Activated naive CD4-positive, alpha-beta T cell treated with anti-CD3 and anti-CD28 coated beads, Interleukin-2, amount 50 U/mL, for 72 hours (primary cell): Measurements from ENCODE around the gene SLC1A7. TPM values are rescaled to one million over a fixed set of nuclear protein-coding genes. Genes with fewer than 3 reads are reported as not detected.
A peak's percentile ranks its signal among the peaks of the same experiment; 100 is the strongest.

Source experiments
- ATAC-seq, 2 donors: fragments of 150-1000 bp; cut with Tn5 transposase; 2 replicates each; pipeline ENCODE4 v1.10.0; 2021; ENCODE audit warnings: mild to moderate bottlenecking in 2 of 2, moderate library complexity in 2 of 2
- DNase-seq, 2 donors: peaks; one replicate each; pipeline ENCODE4 v3.0.0; 2021 to 2022; ENCODE audit warnings: low spot score in 2 of 2
- H3K27ac Mint-ChIP-seq, 2 donors: one replicate each; pipeline ENCODE4 v1.8.0; 2022; ENCODE audit warnings: mild to moderate bottlenecking in 2 of 2, mixed read lengths in 2 of 2
- H3K36me3 Mint-ChIP-seq, 2 donors: one replicate each; pipeline ENCODE4 v1.8.0; 2022; ENCODE audit warnings: mixed read lengths in 2 of 2
- H3K9me3 Mint-ChIP-seq, 2 donors: one replicate each; pipeline ENCODE4 v1.8.0; 2022; ENCODE audit warnings: mixed read lengths in 2 of 2
- total RNA-seq, 2 donors: library from RNA; stranded (reverse); gene quantifications; one replicate each; pipeline ENCODE4 v1.2.3, GENCODE V29; 2022

Gene SLC1A7
- total RNA-seq, 2 donors from 2014 or later, result not detected

GRCh38 chr1:53114090-53114489 lies 28.3 kb downstream of the SLC1A7 start:
- Mint-ChIP-seq H3K27ac (no peak overlapping the region), H3K9me3 (no peaks in the 10 kb centered on the region)
- DNase-seq, result no peak

DNA sequence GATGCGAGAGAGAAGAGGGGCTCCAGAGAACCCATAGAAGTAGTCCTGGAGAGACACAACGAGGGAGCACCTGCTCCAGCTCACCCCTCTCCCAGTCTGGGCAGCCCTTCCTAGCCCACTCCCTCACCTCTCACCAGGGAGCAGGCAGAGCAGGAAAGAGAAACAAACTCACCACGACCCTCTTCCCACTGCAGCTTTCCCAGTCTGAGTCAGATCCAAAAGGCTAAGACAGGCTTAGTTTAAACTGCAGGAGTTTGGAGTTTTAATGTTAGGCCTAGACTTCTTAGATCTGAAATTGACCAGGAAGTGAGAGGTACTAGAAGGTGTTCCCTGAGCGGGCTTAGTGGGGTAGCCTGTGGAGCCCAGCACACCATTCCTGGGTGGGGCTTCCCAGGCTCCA lies 29.6 kb downstream of the SLC1A7 start:
- no peaks in the 10 kb centered on the region for H3K9me3 Mint-ChIP-seq
- ATAC-seq, result no peak

More at GRCh38 chr1:53114090-53114489, 28.3 kb downstream of the SLC1A7 start:
- no peak for ATAC-seq
- peaks cover 0 to 9% of the 10 kb centered on the region in 2 donors for H3K36me3 Mint-ChIP-seq

GRCh38 chr1:53112271-53112774 lies 30.1 kb downstream of the SLC1A7 start:
- Mint-ChIP-seq H3K9me3 (no peaks in the 10 kb centered on the region), H3K36me3 (peaks cover 0 to 9% of the 10 kb centered on the region in 2 donors), H3K27ac (no peak overlapping the region)
- DNase-seq, result no peak
- no peak for ATAC-seq

More for the DNA sequence above, 29.6 kb downstream of the SLC1A7 start:
- no peak for DNase-seq
- Mint-ChIP-seq H3K27ac (no peak overlapping the region), H3K36me3 (peaks cover 0 to 9% of the 10 kb centered on the region in 2 donors)

GRCh38 chr1:53111693-53112092 lies 30.7 kb downstream of the SLC1A7 start:
- ATAC-seq (no peak), DNase-seq (no peak)
- H3K9me3 Mint-ChIP-seq, result no peaks in the 10 kb centered on the region
- peak overlapping the region in 1 of 2 donors; percentile 68 for H3K27ac Mint-ChIP-seq
- H3K36me3 Mint-ChIP-seq, result peaks cover 0 to 9% of the 10 kb centered on the region in 2 donors

- peak; percentile 13 to 42 for ATAC-seq
- DNase-seq, result no peak
- Mint-ChIP-seq H3K27ac (peak overlapping the region; percentile 24 to 68), H3K36me3 (peaks cover 0 to 9% of the 10 kb centered on the region in 2 donors), H3K9me3 (no peaks in the 10 kb centered on the region)
Measured at GRCh38 chr1:53111073-53111556, 31.3 kb downstream of the SLC1A7 start.

DNA sequence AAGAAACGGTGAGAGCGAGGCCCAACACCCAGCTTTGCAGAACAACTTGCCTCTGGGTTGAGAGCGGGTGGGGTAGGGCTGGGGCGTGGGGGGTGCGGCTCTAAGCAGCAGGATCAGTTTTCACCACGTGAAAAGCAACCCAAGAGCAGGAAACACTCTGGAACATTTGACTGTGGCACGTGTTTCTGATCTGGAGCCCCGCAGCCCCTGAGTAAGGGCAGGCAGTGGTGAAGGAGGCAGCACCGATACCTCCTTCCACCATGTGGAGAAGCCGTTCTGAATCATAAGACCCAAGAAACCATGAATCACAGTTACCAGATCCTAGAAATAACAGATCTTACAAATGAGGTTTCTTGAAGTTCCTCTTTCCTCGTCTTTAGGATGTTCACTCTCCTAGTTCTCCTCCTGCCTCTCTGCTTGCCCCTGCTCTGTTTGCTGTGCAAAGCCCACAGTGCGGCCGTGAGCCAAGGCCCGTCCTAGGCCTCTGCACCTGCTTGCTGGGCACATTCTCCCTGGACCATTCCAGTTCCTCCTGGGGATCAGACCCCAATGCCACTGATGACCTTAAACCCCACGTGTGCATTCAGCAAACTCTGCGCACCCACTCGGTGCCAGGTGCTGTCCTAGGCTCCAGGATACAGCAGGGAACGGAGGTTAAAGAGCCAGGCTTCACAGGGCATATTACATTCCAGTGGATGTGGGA lies 31.9 kb downstream of the SLC1A7 start:
- Mint-ChIP-seq H3K36me3 (peaks cover 0 to 9% of the 10 kb centered on the region in 2 donors), H3K9me3 (no peaks in the 10 kb centered on the region), H3K27ac (peak overlapping the region in 1 of 2 donors; percentile 68)
- DNase-seq (peak in 1 of 2 donors; percentile 27), ATAC-seq (peak; percentile 85 to 89)

DNA sequence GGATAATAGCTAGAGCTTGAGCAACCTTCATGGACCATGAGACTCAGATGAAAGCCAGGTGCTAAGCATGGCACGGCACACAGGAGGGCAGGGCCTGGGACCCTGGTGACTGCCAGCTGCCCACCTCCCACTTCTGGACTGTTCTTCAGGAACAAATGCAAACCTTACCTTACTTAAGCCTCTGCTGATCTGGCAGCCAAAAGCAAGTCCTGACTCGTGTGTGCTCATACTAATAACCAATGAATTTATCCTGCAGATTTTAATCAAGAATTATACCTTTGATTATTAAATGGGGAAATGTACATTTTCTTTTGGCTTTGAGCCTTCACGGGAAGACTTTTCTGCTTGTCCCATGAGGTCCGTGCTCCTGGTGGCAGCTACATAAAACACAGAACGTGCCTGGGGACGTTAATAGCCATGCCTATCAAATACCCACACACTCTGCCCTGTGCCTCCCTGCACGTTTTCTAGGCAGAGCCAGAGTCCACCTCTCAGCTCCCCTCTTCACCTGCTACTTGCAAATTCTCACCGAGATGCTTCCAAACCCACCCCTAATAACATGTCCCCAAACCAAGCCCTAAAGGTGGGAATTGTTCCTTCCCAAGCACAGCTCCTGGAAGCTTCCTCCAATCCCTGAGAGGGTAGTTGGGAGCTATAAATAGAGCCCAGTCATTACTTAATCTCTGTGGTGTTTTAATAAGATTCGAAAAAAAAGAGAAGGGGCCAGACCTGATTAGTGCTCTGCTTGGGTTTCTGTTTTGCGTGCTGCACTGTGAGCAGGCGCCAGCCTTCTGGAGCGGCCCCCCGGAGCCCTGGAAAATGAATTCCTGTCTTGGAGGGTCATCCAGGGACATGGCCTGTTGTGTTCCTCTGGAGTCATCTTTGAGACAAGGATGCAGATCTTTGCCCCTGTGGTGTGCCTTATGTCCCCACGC lies 33.5 kb downstream of the SLC1A7 start:
- no peaks in the 10 kb centered on the region for H3K9me3 Mint-ChIP-seq
- no peak overlapping the region for H3K27ac Mint-ChIP-seq
- DNase-seq (no peak), ATAC-seq (no peak)
- peaks cover 0 to 9% of the 10 kb centered on the region in 2 donors for H3K36me3 Mint-ChIP-seq

DNA sequence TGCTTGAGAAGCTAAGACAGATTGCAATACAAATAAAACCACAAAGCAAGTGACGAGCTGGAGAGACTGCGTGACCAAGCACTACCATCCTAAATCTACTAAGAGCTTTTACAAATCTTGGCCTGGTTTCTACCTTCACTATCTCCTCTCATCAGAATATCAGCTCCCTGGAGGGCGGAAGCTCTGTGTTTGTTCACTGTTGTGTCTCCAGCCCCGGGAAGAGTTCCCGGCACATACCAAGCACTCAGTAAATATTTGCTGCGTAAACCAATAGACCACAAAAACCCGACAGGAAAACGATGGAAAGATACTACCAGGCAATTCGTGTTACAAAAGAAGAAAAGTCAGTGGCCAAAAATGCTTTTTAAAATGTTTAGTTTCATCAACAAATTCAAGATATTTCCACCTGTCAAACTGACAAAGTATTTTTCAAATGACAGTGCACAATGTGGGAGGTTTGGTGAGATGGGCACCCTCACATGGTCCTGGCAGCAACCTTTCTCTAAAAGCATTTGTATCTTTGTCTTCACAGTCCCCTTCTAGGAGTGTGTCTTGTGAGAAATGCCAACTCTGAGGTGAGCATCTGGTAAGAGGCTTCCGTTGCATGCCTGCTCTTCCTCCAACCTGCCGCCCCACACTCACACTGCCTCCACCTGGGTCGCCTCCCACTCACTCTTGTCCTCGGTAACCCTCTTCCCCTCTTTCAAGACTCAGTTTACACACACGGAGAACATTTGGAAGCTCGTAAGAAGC lies 34.7 kb downstream of the SLC1A7 start:
- Mint-ChIP-seq H3K9me3 (no peaks in the 10 kb centered on the region), H3K36me3 (peaks cover 0 to 9% of the 10 kb centered on the region in 2 donors), H3K27ac (no peak overlapping the region)
- ATAC-seq (no peak), DNase-seq (no peak)

- Mint-ChIP-seq H3K36me3 (peaks cover 0 to 9% of the 10 kb centered on the region in 2 donors), H3K27ac (no peak overlapping the region), H3K9me3 (no peaks in the 10 kb centered on the region)
- DNase-seq (no peak), ATAC-seq (no peak)
Measured at GRCh38 chr1:53107090-53107489, 35.3 kb downstream of the SLC1A7 start.

DNA sequence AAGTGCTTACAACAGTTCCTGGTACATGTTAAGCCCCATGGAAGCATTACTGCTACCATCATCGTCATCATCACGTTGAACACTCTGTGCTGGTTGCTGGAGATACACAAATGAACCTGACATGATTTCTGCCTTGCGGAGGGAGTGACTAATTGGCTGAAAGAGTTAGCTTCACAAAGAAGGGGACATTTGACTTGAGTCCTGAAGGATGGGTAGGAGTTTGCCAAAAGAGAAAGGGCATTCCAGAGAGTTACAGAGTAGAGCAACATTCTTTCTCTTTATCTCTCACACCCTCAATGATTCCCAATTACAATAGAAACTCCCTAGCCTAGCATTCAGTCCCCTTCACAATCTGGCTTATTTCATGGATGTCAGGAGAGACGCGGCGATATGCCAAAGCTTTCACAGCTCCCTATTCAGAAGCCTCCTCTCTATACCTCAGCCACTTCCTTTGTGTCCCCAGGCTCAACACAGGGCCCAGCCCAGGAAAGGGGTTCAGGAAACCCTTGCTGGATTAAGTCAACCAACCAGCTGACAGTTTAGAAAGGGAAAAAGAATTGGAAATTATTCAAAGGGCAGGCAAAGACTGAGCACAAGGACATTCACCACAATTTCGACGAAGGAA lies 38.0 kb downstream of the SLC1A7 start:
- no peak for ATAC-seq
- no peaks in the 10 kb centered on the region for H3K9me3 Mint-ChIP-seq
- H3K27ac Mint-ChIP-seq, result no peak overlapping the region

DNA sequence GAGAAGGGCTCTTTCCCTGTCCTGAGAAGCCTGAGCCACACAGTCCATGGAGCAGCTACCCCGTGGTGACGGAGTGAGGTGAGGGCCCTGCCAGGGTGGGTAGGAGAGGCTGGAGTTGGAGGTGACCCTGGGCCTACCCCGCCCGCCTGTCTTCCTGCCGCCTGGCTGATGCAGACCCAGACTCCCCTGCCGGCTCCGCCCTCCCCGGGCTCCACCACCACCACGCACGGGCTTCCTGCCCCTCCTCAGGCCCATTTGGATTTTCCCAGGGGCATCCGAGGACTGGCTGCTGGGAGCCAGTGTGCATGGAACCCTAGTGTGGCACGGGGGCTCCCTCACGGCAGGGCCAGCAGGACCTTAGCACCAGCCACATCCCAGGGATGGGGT lies 47.9 kb downstream of the SLC1A7 start:
- H3K9me3 Mint-ChIP-seq, result no peaks in the 10 kb centered on the region
- DNase-seq (no peak), ATAC-seq (no peak)
- no peak overlapping the region for H3K27ac Mint-ChIP-seq
- H3K36me3 Mint-ChIP-seq, result no peaks in the 10 kb centered on the region

More for the DNA sequence above, 38.0 kb downstream of the SLC1A7 start:
- H3K36me3 Mint-ChIP-seq, result no peaks in the 10 kb centered on the region
- no peak for DNase-seq

GRCh38 chr1:53093778-53094532 lies 48.5 kb downstream of the SLC1A7 start:
- Mint-ChIP-seq H3K9me3 (no peaks in the 10 kb centered on the region), H3K27ac (no peak overlapping the region), H3K36me3 (no peaks in the 10 kb centered on the region)
- ATAC-seq (no peak), DNase-seq (no peak)

DNA sequence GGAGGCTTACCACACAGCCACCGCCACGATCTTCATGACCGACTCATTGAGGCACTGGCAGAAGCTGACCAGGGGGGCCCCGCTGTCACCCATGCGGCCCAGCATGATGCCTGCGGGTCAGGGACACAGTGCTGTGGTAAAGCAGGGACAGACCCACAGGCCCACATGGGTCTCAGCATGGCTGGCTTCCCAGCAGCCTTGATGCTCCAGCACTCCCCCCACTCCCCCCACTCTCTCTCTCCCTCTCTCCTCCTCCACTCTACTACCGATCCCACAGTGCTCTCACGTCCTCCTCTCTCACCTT lies 49.0 kb downstream of the SLC1A7 start:
- DNase-seq, result no peak
- Mint-ChIP-seq H3K36me3 (no peaks in the 10 kb centered on the region), H3K27ac (no peak overlapping the region), H3K9me3 (no peaks in the 10 kb centered on the region)
- peak in 1 of 2 donors; percentile 11 for ATAC-seq

GRCh38 chr1:53092659-53093450 lies 49.6 kb downstream of the SLC1A7 start:
- no peaks in the 10 kb centered on the region for H3K36me3 Mint-ChIP-seq
- ATAC-seq (no peak), DNase-seq (no peak)

More at GRCh38 chr1:53092659-53093450, 49.6 kb downstream of the SLC1A7 start:
- Mint-ChIP-seq H3K27ac (no peak overlapping the region), H3K9me3 (no peaks in the 10 kb centered on the region)
